ENCODE measurements around the gene LILRA5. TPM values are rescaled to one million over a fixed set of nuclear protein-coding genes. Genes with fewer than 3 reads are reported as not detected.
A peak's percentile ranks its signal among the peaks of the same experiment; 100 is the strongest.

The LILRA5 gene
- total RNA-seq, 5 donors from 2014 or later (not counting 1 experiment from before 2014, with no cell fraction given) = not detected

- H3K27me3 Mint-ChIP-seq = peaks cover 20 to 23% of the 10 kb centered on the region in 2 donors
- Histone ChIP-seq H3K4me1 (ENCODE audit: control insufficient read depth in 1 of 2, extremely low read depth in 1 of 2, insufficient read depth in 2 of 2, low read length in 2 of 2) (peaks cover 0 to 5% of the 10 kb centered on the region in 2 experiments), H3K4me3 (ENCODE audit: control insufficient read depth in 1 of 2, extremely low read depth in 1 of 2, low read length in 1 of 2) (no peak overlapping the region), H3K27ac (ENCODE audit: low read length) (no peak overlapping the region), H3K36me3 (ENCODE audit: control insufficient read depth in 2 of 2, extremely low read depth in 1 of 2, insufficient read depth in 1 of 2, low read length in 1 of 2) (no peaks in the 10 kb centered on the region), H3K9me3 (no peaks in the 10 kb centered on the region), H3K27me3 (replicated peaks in 1 of 2; ENCODE audit: control insufficient read depth in 2 of 2, extremely low read depth in 1 of 2, insufficient read depth in 2 of 2, low read length in 1 of 2) (peaks cover 0 to 34% of the 10 kb centered on the region in 2 experiments)
- H3K9me3 Mint-ChIP-seq = no peaks in the 10 kb centered on the region
- no peak for DNase-seq
- 95% methylated on average over 9 of the region's 14 CpGs for WGBS (ENCODE audit: insufficient coverage)
- H3K27ac Mint-ChIP-seq = no peak overlapping the region
- ChIA-PET CTCF (no interaction called here), POLR2A (no interaction called here)
- no peak for ATAC-seq (replicated peaks in 1 of 4)
- H3K36me3 Mint-ChIP-seq = no peaks in the 10 kb centered on the region
- H3K4me3 Mint-ChIP-seq = no peak overlapping the region
- peaks cover 1 to 4% (median 3%) of the 10 kb centered on the region in 3 donors for H3K4me1 Mint-ChIP-seq
Observed at GRCh38 chr19:54319892-54320670, 7.1 kb upstream of the LILRA5 start.

- Histone ChIP-seq H3K4me1 (ENCODE audit: control insufficient read depth in 1 of 2, extremely low read depth in 1 of 2, insufficient read depth in 2 of 2, low read length in 2 of 2) (peaks cover 0 to 5% of the 10 kb centered on the region in 2 experiments), H3K27me3 (replicated peaks in 1 of 2; ENCODE audit: control insufficient read depth in 2 of 2, extremely low read depth in 1 of 2, insufficient read depth in 2 of 2, low read length in 1 of 2) (peaks cover 0 to 34% of the 10 kb centered on the region in 2 experiments), H3K36me3 (ENCODE audit: control insufficient read depth in 2 of 2, extremely low read depth in 1 of 2, insufficient read depth in 1 of 2, low read length in 1 of 2) (no peaks in the 10 kb centered on the region), H3K27ac (ENCODE audit: low read length) (no peak overlapping the region), H3K9me3 (no peaks in the 10 kb centered on the region), H3K4me3 (ENCODE audit: control insufficient read depth in 1 of 2, extremely low read depth in 1 of 2, low read length in 1 of 2) (no peak overlapping the region)
- ChIA-PET CTCF (no interaction called here), POLR2A (no interaction called here)
- peaks cover 0 to 2% (median 0%) of the 10 kb centered on the region in 3 donors for H3K4me1 Mint-ChIP-seq
- ATAC-seq (replicated peaks in 1 of 4) (no peak), DNase-seq (peak in 1 of 35 experiments; percentile 1)
- no peaks in the 10 kb centered on the region for H3K9me3 Mint-ChIP-seq
- WGBS (ENCODE audit: insufficient coverage) = 64% methylated on average over 5 of the region's 7 CpGs
- no peak overlapping the region for H3K27ac Mint-ChIP-seq
- H3K4me3 Mint-ChIP-seq = no peak overlapping the region
- peaks cover 17 to 22% of the 10 kb centered on the region in 2 donors for H3K27me3 Mint-ChIP-seq
- H3K36me3 Mint-ChIP-seq = no peaks in the 10 kb centered on the region
Observed at GRCh38 chr19:54319049-54319448, 6.1 kb upstream of the LILRA5 start.

GRCh38 chr19:54317965-54318240 lies 4.9 kb upstream of the LILRA5 start:
- ChIA-PET POLR2A (no interaction called here), CTCF (no interaction called here)

GRCh38 chr19:54317108-54317964 lies 4.4 kb upstream of the LILRA5 start:
- H3K9me3 ChIP-seq = no peaks in the 10 kb centered on the region
- peak in 1 of 35 experiments; percentile 15 for DNase-seq
- no peak overlapping the region for H3K27ac ChIP-seq (ENCODE audit: low read length)
- Mint-ChIP-seq H3K4me3 (no peak overlapping the region), H3K36me3 (no peaks in the 10 kb centered on the region), H3K27me3 (peaks cover 26 to 37% of the 10 kb centered on the region in 2 donors), H3K9me3 (no peaks in the 10 kb centered on the region), H3K27ac (no peak overlapping the region), H3K4me1 (peaks cover 0 to 2% (median 0%) of the 10 kb centered on the region in 3 donors)
- H3K4me1 ChIP-seq (ENCODE audit: control insufficient read depth in 1 of 2, extremely low read depth in 1 of 2, insufficient read depth in 2 of 2, low read length in 2 of 2) = peaks cover 0 to 5% of the 10 kb centered on the region in 2 experiments
- H3K4me3 ChIP-seq (ENCODE audit: control insufficient read depth in 1 of 2, extremely low read depth in 1 of 2, low read length in 1 of 2) = no peak overlapping the region
- ChIA-PET POLR2A (no interaction called here), CTCF (interaction anchor here in 1 of 2 donors (0.6 kb wide), 1 partner anchor 105 kb away, joined by 3 read pairs; no protein-coding TSS in a partner anchor)
- H3K36me3 ChIP-seq (ENCODE audit: control insufficient read depth in 2 of 2, extremely low read depth in 1 of 2, insufficient read depth in 1 of 2, low read length in 1 of 2) = no peaks in the 10 kb centered on the region
- no peak for ATAC-seq (replicated peaks in 1 of 4)
- H3K27me3 ChIP-seq (replicated peaks in 1 of 2; ENCODE audit: control insufficient read depth in 2 of 2, extremely low read depth in 1 of 2, insufficient read depth in 2 of 2, low read length in 1 of 2) = peaks cover 0 to 45% of the 10 kb centered on the region in 2 experiments
- WGBS (ENCODE audit: insufficient coverage) = 94% methylated on average over 18 of the region's 29 CpGs

More at GRCh38 chr19:54317965-54318240, 4.9 kb upstream of the LILRA5 start:
- peaks cover 22 to 32% of the 10 kb centered on the region in 2 donors for H3K27me3 Mint-ChIP-seq
- peaks cover 0 to 39% of the 10 kb centered on the region in 2 experiments for H3K27me3 ChIP-seq (replicated peaks in 1 of 2; ENCODE audit: control insufficient read depth in 2 of 2, extremely low read depth in 1 of 2, insufficient read depth in 2 of 2, low read length in 1 of 2)
- no peaks in the 10 kb centered on the region for H3K36me3 ChIP-seq (ENCODE audit: control insufficient read depth in 2 of 2, extremely low read depth in 1 of 2, insufficient read depth in 1 of 2, low read length in 1 of 2)
- WGBS (ENCODE audit: insufficient coverage) = 88% methylated on average over 7 of the region's 9 CpGs
- no peaks in the 10 kb centered on the region for H3K9me3 ChIP-seq
- no peaks in the 10 kb centered on the region for H3K36me3 Mint-ChIP-seq
- no peak overlapping the region for H3K4me3 ChIP-seq (ENCODE audit: control insufficient read depth in 1 of 2, extremely low read depth in 1 of 2, low read length in 1 of 2)
- H3K27ac Mint-ChIP-seq = no peak overlapping the region
- H3K9me3 Mint-ChIP-seq = no peaks in the 10 kb centered on the region
- DNase-seq (peak in 1 of 35 experiments; percentile 17), ATAC-seq (replicated peaks in 1 of 4) (no peak)
- peaks cover 0 to 2% (median 0%) of the 10 kb centered on the region in 3 donors for H3K4me1 Mint-ChIP-seq
- peaks cover 0 to 5% of the 10 kb centered on the region in 2 experiments for H3K4me1 ChIP-seq (ENCODE audit: control insufficient read depth in 1 of 2, extremely low read depth in 1 of 2, insufficient read depth in 2 of 2, low read length in 2 of 2)
- no peak overlapping the region for H3K27ac ChIP-seq (ENCODE audit: low read length)
- H3K4me3 Mint-ChIP-seq = no peak overlapping the region

GRCh38 chr19:54316746-54317107 lies 3.8 kb upstream of the LILRA5 start:
- Mint-ChIP-seq H3K27ac (no peak overlapping the region), H3K4me3 (no peak overlapping the region), H3K9me3 (no peaks in the 10 kb centered on the region), H3K4me1 (peaks cover 0 to 2% (median 0%) of the 10 kb centered on the region in 3 donors), H3K36me3 (no peaks in the 10 kb centered on the region), H3K27me3 (peaks cover 29 to 38% of the 10 kb centered on the region in 2 donors)
- Histone ChIP-seq H3K9me3 (no peaks in the 10 kb centered on the region), H3K27ac (ENCODE audit: low read length) (no peak overlapping the region), H3K27me3 (replicated peaks in 1 of 2; ENCODE audit: control insufficient read depth in 2 of 2, extremely low read depth in 1 of 2, insufficient read depth in 2 of 2, low read length in 1 of 2) (peaks cover 0 to 48% of the 10 kb centered on the region in 2 experiments), H3K4me3 (ENCODE audit: control insufficient read depth in 1 of 2, extremely low read depth in 1 of 2, low read length in 1 of 2) (no peak overlapping the region), H3K4me1 (ENCODE audit: control insufficient read depth in 1 of 2, extremely low read depth in 1 of 2, insufficient read depth in 2 of 2, low read length in 2 of 2) (peaks cover 0 to 5% of the 10 kb centered on the region in 2 experiments), H3K36me3 (ENCODE audit: control insufficient read depth in 2 of 2, extremely low read depth in 1 of 2, insufficient read depth in 1 of 2, low read length in 1 of 2) (no peaks in the 10 kb centered on the region)
- ATAC-seq (replicated peaks in 1 of 4) (no peak), DNase-seq (peak in 1 of 35 experiments; percentile 21)
- ChIA-PET POLR2A (no interaction called here), CTCF (no interaction called here)
- 44% methylated on average over 9 of the region's 11 CpGs for whole genome bisulfite sequencing (ENCODE audit: insufficient coverage)

GRCh38 chr19:54315956-54316355 lies 3.0 kb upstream of the LILRA5 start:
- H3K27ac Mint-ChIP-seq = no peak overlapping the region
- H3K27me3 ChIP-seq (replicated peaks in 1 of 2; ENCODE audit: control insufficient read depth in 2 of 2, extremely low read depth in 1 of 2, insufficient read depth in 2 of 2, low read length in 1 of 2) = peaks cover 0 to 55% of the 10 kb centered on the region in 2 experiments
- H3K4me3 Mint-ChIP-seq = no peak overlapping the region
- ATAC-seq (replicated peaks in 1 of 4) (no peak), DNase-seq (no peak)
- peaks cover 0 to 5% of the 10 kb centered on the region in 2 experiments for H3K4me1 ChIP-seq (ENCODE audit: control insufficient read depth in 1 of 2, extremely low read depth in 1 of 2, insufficient read depth in 2 of 2, low read length in 2 of 2)
- H3K9me3 ChIP-seq = no peaks in the 10 kb centered on the region
- H3K27ac ChIP-seq (ENCODE audit: low read length) = no peak overlapping the region
- CTCF ChIA-PET = no interaction called here
- no peaks in the 10 kb centered on the region for H3K9me3 Mint-ChIP-seq
- POLR2A ChIA-PET = no interaction called here
- no peaks in the 10 kb centered on the region for H3K36me3 Mint-ChIP-seq
- H3K4me1 Mint-ChIP-seq = peaks cover 0 to 2% (median 0%) of the 10 kb centered on the region in 3 donors
- no peaks in the 10 kb centered on the region for H3K36me3 ChIP-seq (ENCODE audit: control insufficient read depth in 2 of 2, extremely low read depth in 1 of 2, insufficient read depth in 1 of 2, low read length in 1 of 2)
- WGBS (ENCODE audit: insufficient coverage) = 100% methylated on average over 1 of the region's 10 CpGs
- H3K4me3 ChIP-seq (ENCODE audit: control insufficient read depth in 1 of 2, extremely low read depth in 1 of 2, low read length in 1 of 2) = no peak overlapping the region
- peaks cover 28 to 42% of the 10 kb centered on the region in 2 donors for H3K27me3 Mint-ChIP-seq

All from T-cell (primary cell).